HG03280 (cell line): ENCODE data around the gene HCN3.

Source experiments
- ATAC-seq: cut with Tn5 transposase; IDR thresholded peaks from one replicate; pipeline ENCODE4 v1.9.1; 2021; ENCODE audit warnings: mild to moderate bottlenecking, moderate library complexity; ENCODE audit not compliant: unreplicated experiment

HCN3 gene

GRCh38 chr1:155308493-155309422 lies 31.5 kb downstream of the HCN3 start, which contains the start of gene FDPS:
Gene FDPS, plus strand, starts transcription at chr1:155308866. Its CDS starts 924 bp downstream, at chr1:155309790.
- ATAC-seq: peak; percentile 94

- ATAC-seq: no peak
These were observed 32.3 kb downstream of the HCN3 start for GRCh38 chr1:155309423-155310021.

- ATAC-seq: no peak
These were observed 36.0 kb downstream of the HCN3 start for GRCh38 chr1:155313261-155313660.

GRCh38 chr1:155316922-155317321 lies 39.7 kb downstream of the HCN3 start:
- ATAC-seq: no peak

- no peak for ATAC-seq
These were observed 40.8 kb downstream of the HCN3 start for GRCh38 chr1:155318082-155318481.

- no peak for ATAC-seq
These were observed 42.3 kb downstream of the HCN3 start for GRCh38 chr1:155319536-155319935.

- no peak for ATAC-seq
These were observed 43.0 kb downstream of the HCN3 start for GRCh38 chr1:155320252-155320651.

GRCh38 chr1:155320661-155321617 lies 43.7 kb downstream of the HCN3 start, which contains the start of gene RUSC1:
Gene RUSC1, plus strand, starts transcription at chr1:155320894. Its CDS starts 880 bp downstream, at chr1:155321774.
- no peak for ATAC-seq

GRCh38 chr1:155321639-155322503 lies 44.6 kb downstream of the HCN3 start:
- ATAC-seq: no peak

GRCh38 chr1:155322571-155322952 lies 45.3 kb downstream of the HCN3 start:
- ATAC-seq: no peak

- ATAC-seq: no peak
These were observed 45.9 kb downstream of the HCN3 start for GRCh38 chr1:155322953-155323728.

- ATAC-seq: peak; percentile 48
These were observed 46.4 kb downstream of the HCN3 start for GRCh38 chr1:155323729-155324036.

GRCh38 chr1:155324037-155324716 lies 46.9 kb downstream of the HCN3 start:
- ATAC-seq: peak; percentile 61

GRCh38 chr1:155324717-155325602 lies 47.7 kb downstream of the HCN3 start:
- ATAC-seq: no peak

- ATAC-seq: no peak
These were observed 48.3 kb downstream of the HCN3 start for GRCh38 chr1:155325603-155325893.

GRCh38 chr1:155326020-155326526 lies 48.8 kb downstream of the HCN3 start:
- no peak for ATAC-seq

- ATAC-seq: no peak
These were observed 49.4 kb downstream of the HCN3 start for GRCh38 chr1:155326631-155327037.

- no peak for ATAC-seq
These were observed 50.7 kb downstream of the HCN3 start for GRCh38 chr1:155327981-155328380.
